ENCODE data around the gene KLHL29. TPM values are rescaled to one million over a fixed set of nuclear protein-coding genes. Genes with fewer than 3 reads are reported as not detected.

KLHL29 gene
- total and polyA plus RNA-seq, 10 of the 15 experiments (the other 5 are each of a cell fraction or from before 2014, with no cell fraction given): 1.4 to 19.5 (median 6.1) TPM

GRCh38 chr2:23670245-23670592 is 285.2 kb downstream of the KLHL29 start:
- POLR2A ChIA-PET: no interaction called here
- Histone ChIP-seq H3K9ac (ENCODE audit: control insufficient read depth, insufficient read depth, low read length) (no peak overlapping the region), H3K4me2 (ENCODE audit: control insufficient read depth, insufficient read depth) (no peak overlapping the region)

More at GRCh38 chr2:23670245-23670592, 285.2 kb downstream of the KLHL29 start:
- ATAC-seq: no peak
- WGBS (ENCODE audit: insufficient coverage, insufficient replicate concordance, low lambda C conversion rate, missing lambda C conversion rate): 54% methylated on average over 11 of the region's 11 CpGs
- Histone ChIP-seq H3K4me3 (no peak overlapping the region), H3K4me1 (ENCODE audit: control insufficient read depth, insufficient read depth, low read length) (no peaks in the 10 kb centered on the region), H2AFZ (ENCODE audit: control insufficient read depth, low read depth, low read length) (no peak overlapping the region), H3K9me3 (replicated peaks; ENCODE audit: control insufficient read depth, insufficient read depth, low read length) (no peaks in the 10 kb centered on the region), H4K20me1 (ENCODE audit: control insufficient read depth, insufficient read depth) (no peaks in the 10 kb centered on the region; the same call in 1 of the 2 replicates), H3K27ac (ENCODE audit: control insufficient read depth, insufficient read depth) (no peak overlapping the region), H3K27me3 (replicated peaks in 1 of 2; ENCODE audit: control insufficient read depth in 2 of 2, insufficient read depth in 2 of 2, low read length in 1 of 2) (no peaks in the 10 kb centered on the region), H3K36me3 (ENCODE audit: control insufficient read depth in 2 of 2, insufficient read depth in 2 of 2, low read length in 1 of 2) (no peaks in the 10 kb centered on the region; a peak in 1 of 4 replicates), H3K79me2 (ENCODE audit: control insufficient read depth, insufficient read depth, low read length) (no peaks in the 10 kb centered on the region)
- in situ Hi-C loops (cut with MboI) (no loop called here), intact Hi-C loops (cut with micrococcal nuclease; ENCODE audit: unreplicated experiment) (no loop called here)
- RAD21 ChIA-PET (ENCODE audit: unreplicated experiment): no interaction called here
- no peak for DNase-seq (ENCODE audit: low read depth, low spot score)
- SMC1A ChIA-PET (ENCODE audit: uncharacterized antibody, unreplicated experiment): no interaction called here
- CTCF ChIA-PET: no interaction called here
- TF ChIP-seq TAF1 (IDR thresholded peaks at IDR 0.05; ENCODE audit: borderline replicate concordance, low read depth, low read length): no peak
- TF ChIP-seq, protein P1, sequence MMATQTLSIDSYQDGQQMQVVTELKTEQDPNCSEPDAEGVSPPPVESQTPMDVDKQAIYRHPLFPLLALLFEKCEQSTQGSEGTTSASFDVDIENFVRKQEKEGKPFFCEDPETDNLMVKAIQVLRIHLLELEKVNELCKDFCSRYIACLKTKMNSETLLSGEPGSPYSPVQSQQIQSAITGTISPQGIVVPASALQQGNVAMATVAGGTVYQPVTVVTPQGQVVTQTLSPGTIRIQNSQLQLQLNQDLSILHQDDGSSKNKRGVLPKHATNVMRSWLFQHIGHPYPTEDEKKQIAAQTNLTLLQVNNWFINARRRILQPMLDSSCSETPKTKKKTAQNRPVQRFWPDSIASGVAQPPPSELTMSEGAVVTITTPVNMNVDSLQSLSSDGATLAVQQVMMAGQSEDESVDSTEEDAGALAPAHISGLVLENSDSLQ (IDR thresholded peaks at IDR 0.05): no peak
- TF ChIP-seq HDGF (IDR thresholded peaks at IDR 0.05): no peak
- TF ChIP-seq ZZZ3 (IDR thresholded peaks at IDR 0.05; ENCODE audit: control insufficient read depth, insufficient read length, low read depth): no peak
- TF ChIP-seq, protein P2, sequence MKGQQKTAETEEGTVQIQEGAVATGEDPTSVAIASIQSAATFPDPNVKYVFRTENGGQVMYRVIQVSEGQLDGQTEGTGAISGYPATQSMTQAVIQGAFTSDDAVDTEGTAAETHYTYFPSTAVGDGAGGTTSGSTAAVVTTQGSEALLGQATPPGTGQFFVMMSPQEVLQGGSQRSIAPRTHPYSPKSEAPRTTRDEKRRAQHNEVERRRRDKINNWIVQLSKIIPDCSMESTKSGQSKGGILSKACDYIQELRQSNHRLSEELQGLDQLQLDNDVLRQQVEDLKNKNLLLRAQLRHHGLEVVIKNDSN (IDR thresholded peaks at IDR 0.05; ENCODE audit: borderline replicate concordance, extremely low read length, insufficient read depth, low read depth, low read length): no peak
- TF ChIP-seq HDAC2 (IDR thresholded peaks at IDR 0.05): no peak
- no peak for TF ChIP-seq DPF2 (IDR thresholded peaks at IDR 0.05)
- TF ChIP-seq ATF3 (IDR thresholded peaks at IDR 0.05; ENCODE audit: borderline replicate concordance, extremely low read depth, low read depth, low read length): no peak
- TF ChIP-seq ZNF384 (IDR thresholded peaks at IDR 0.05; ENCODE audit: borderline replicate concordance, low read depth, low read length): no peak
- no peak for TF ChIP-seq HCFC1 (IDR thresholded peaks at IDR 0.05; ENCODE audit: low read length)
- no peak for TF ChIP-seq NR2F1 (conservative IDR thresholded peaks at IDR 0.05)
- BruUV-seq (replicated peaks): no TSS peak
- FAIRE-seq: no peak
